Heart left ventricle (tissue), 13 donors: ENCODE measurements around the gene SHISA9.

Experiments
- CTCF ChIP-seq, 12 donors: fragments of 200-600 bp; sonication (generic) in 4 of 12; IDR thresholded peaks; one replicate each; pipeline versions ENCODE4 v1.5.0 to v1.8.0; 2018 to 2022; ENCODE audit warnings: antibody characterized with exemption in 12 of 12, mild to moderate bottlenecking in 5 of 12
- POLR2A ChIP-seq, 2 donors: fragments of 450-650 bp; IDR thresholded peaks; one replicate each; pipeline ENCODE4 v1.6.1; 2017; ENCODE audit warnings: antibody characterized with exemption in 2 of 2, mild to moderate bottlenecking in 2 of 2, moderate library complexity in 2 of 2
- donor health status: ischemic (EF 13 %, LVEDD 7.1; RV severe dilation, severe dysfunction).
- donor health status: DM: no; HTN: yes; CAD: no.
- donor health status: DM: no; HTN: no; CAD: no.
- donor health status: ischemic (EF 25% LVEDD 6.9; RV normal size, moderate dysfunction).
- donor health status: ischemic (EF 25% LVEDD 5.7; RV mildly dilated, moderate dysfunction).
- donor health status: ischemic (EF 35%, LVEDD 5.7; RV mildly dilated, moderate dysfunction).
- donor health status: nonischemic (EF 11% LVEDD 7.7; RV severe dilation, severe dysfunction).
- donor health status: DM: yes; HTN: yes; CAD: no.
- donor health status: PGD.
- donor health status: ischemic (EF 29% LVEDD 5.4; RV normal size, mild dysfunction).
- donor health status: nonischemic (EF 23%, LVEDD 6.1; RV moderate dilation, normal function).

DNA sequence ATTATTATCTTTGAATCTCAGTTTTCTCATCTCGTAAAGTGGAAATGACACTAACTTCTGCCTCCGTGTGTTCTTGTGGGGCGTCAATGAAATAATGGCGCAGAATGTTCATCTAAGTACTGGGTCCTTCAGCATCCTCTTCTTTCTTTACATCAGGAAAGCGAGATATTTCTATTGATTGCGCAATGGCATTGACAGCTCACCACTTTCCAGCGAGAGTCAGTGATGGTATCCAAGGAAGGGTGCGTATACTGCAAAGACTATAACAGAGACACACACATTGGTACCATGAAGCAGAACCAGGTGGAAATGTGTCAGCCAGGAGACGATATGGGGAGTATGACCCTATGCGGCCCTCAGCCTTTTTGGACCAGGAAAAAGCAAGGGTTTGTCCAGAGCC is 162.1 kb downstream of the SHISA9 start:
- TF ChIP-seq CTCF (IDR thresholded peaks at IDR 0.05) = no peak
- TF ChIP-seq POLR2A (IDR thresholded peaks at IDR 0.05) = no peak
